HG03097 (cell line): ENCODE measurements around the gene NKIRAS2.

ENCODE experiments used
- ATAC-seq: cut with Tn5 transposase; IDR thresholded peaks from one replicate; pipeline ENCODE4 v1.9.1; 2021; ENCODE audit not compliant: unreplicated experiment, low FRiP score

NKIRAS2 gene

GRCh38 chr17:42025936-42026335 is 6.0 kb downstream of the NKIRAS2 start:
- ATAC-seq = no peak

DNA sequence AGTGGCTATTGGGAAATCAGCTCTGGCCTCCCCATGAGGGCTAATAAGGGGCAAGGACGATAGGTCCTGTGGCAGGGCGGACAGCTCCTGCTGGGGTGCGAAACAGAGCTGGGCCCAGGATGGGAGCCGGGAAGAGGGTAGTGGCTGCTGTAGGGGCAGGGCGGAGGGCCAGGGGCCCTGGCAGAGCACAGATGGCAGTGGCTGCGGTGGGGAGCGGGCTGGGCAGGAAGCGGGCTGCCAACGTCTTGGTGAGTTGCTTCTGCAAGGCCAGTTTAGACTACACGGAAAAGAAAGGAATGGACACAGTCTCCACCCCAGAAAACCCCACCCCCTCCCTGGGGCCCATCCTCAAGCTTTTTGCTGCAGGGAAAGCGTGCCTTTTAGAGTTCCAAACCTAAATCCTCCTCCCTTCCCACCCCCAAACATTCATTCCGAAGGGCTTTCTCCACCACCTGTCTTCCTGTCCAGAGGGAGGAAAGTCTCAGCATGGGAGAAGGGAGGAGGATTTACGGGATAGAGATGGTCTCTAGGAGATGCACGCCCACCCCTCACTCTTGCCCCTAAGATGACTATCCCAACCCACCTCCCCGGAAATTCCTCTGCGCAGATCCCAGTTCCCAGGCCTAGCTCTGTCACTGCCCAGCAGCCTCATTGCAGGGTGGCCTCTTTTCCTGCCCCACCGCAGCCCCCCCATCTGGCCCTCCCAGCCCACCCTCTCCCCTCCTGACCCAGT is 7.1 kb downstream of the NKIRAS2 start:
- ATAC-seq = no peak

GRCh38 chr17:42027590-42027889 is 7.7 kb downstream of the NKIRAS2 start:
- ATAC-seq = no peak

- no peak for ATAC-seq
Observed at GRCh38 chr17:42027961-42028790, 8.3 kb downstream of the NKIRAS2 start.

GRCh38 chr17:42028791-42029127 is 8.9 kb downstream of the NKIRAS2 start:
- ATAC-seq = no peak

DNA sequence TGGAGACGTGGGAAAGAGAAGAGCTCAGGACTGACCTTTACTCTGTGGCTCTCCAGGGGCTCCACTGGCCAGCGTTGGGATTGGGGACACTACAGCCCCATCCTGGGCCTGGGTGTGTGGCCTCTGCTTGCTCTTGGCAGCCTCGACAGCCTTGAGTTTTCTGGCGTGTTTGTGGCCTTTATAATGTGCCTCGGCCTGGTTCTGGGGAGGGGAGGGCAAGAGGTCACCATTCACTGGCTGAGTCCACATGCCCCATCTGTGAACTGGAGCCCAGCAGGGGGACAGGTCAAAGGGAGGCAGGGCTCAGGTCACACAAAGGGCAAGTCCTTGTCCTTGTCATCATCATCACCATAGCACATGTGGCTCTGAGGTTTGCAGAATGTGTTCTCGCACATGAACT is 11.7 kb downstream of the NKIRAS2 start:
- ATAC-seq = no peak

GRCh38 chr17:42034059-42034458 is 14.2 kb downstream of the NKIRAS2 start:
- no peak for ATAC-seq

DNA sequence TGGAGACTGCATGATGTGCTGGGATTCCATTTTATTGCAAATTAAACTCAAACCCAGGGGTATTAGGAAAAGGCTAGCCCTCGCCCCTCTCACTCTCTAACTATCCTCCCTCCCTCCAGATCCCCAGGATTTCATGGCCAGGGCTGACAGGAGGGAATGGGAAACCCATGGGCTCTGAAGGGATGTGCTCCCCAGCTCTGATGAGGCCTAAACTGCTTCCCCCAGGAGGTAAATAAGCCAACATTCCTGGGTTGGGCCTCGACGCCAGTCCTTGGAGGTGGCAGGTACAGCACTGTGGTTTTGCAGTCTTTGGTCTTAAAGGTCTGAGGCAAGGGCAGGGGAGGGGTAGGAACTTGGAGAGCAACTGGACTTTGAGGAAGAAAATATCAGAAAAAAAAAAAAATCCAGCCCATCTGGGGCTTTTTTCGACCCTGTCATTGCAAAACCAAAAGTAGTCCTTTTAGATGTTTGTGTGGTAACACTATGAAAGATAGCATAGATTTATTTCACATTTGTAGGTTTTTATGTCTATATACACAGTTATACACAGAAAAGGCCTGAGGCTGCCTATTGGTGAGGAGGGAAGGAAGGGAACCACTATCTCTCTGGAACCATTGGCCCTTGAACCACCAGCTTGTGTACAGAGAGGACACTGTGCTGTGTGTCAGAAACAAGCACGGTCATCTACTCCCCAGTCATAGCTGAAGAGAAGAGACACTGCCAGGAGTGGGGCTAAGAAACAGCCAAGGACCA is 18.5 kb downstream of the NKIRAS2 start:
- ATAC-seq = no peak

DNA sequence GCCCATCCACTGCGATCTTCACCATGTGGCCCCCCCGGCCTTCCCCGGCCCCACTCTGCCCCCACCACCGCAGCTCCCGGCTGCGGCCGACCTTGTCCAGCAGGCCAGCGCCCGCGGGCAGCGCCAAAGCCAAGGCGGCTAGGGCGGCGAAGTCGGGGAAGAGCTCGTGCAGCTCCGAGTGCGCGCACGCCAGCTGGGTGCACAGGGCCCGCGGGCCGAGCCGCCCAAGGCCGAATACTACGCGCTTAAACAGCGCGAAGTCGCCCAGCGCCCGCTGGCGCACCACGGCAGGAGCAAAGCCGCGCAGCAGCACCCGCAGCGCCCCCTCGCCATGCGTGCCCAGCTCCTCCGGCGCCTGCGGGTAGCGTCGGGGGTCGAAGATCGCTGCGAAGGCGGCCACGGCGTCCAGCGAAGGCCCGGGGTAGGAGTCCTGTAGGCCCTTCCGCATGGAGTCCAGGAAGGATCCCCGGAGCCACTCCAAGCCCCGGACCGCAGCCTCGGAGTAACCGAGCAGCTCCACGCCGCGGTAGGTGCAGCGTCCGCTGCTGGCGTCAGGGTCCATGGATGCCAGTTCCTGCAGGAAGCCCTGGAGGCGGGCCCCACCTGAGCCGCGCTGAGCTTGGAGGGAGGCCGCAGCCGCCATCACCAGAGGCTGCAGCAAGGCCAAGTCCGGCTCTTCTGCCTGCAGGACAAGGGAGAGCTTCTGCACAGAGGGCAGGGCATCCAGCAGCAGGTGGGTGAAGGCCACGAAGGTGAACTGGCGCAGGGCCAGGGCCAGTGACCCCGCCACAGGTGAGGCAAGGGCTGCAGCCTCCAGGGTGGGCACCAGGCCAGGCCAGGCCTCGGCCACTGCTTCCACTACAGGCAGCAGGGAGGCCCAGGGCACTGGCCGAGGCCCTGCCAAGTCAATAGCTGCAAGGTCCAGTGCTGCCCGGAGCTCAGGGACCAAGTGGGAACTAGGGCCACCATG is 20.2 kb downstream of the NKIRAS2 start:
- no peak for ATAC-seq

- ATAC-seq = no peak
Observed at GRCh38 chr17:42040818-42041217, 20.9 kb downstream of the NKIRAS2 start.

GRCh38 chr17:42041619-42042018 is 21.7 kb downstream of the NKIRAS2 start:
- no peak for ATAC-seq

GRCh38 chr17:42042598-42043319 is 22.9 kb downstream of the NKIRAS2 start:
- no peak for ATAC-seq

DNA sequence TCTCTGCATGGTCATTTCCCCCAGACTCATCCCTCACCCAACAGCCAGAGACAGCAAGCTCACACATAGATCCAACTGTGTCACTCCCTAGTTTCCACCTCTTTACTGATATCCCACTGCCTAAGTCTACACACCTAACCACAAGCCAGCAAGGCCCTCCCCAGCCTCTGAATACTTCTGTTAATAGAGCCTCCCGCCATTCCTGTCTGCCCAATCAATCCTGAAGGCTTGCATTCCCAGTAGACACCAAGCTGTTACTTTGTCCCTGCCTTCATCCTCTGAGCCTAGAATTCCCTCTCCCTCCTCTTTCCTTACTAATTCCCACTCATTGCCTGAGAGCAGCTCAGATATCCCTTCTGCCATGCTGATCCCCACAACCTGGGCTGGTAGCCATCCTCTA is 25.8 kb downstream of the NKIRAS2 start:
- no peak for ATAC-seq

DNA sequence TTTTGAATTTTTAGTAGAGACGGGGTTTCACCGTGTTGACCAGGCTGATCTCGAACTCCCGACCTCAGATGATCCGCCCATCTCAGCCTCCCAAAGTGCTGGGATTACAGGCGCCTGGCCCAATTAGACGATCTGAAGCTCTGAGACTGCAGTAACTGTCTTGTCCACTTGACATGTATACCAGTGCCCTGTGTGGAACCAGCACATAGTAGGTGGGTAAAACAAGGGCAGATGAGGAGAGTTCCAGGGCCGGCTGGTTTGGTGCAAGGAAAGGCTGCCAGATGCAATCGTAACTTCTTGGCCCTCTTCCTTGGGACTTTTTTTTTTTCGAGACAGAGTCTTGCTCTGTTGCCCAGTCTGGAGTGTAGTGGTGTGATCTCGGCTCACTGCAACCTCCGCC is 27.5 kb downstream of the NKIRAS2 start:
- ATAC-seq = no peak

- ATAC-seq = no peak
Observed at GRCh38 chr17:42049834-42050392, 30.0 kb downstream of the NKIRAS2 start.

GRCh38 chr17:42050393-42051012 is 30.6 kb downstream of the NKIRAS2 start, which contains the start of gene C17orf113:
C17orf113 (minus strand) TSS chr17:42050601; CDS start chr17:42043376, 7,225 bp downstream.
- no peak for ATAC-seq

- no peak for ATAC-seq
Observed at GRCh38 chr17:42051013-42051400, 31.1 kb downstream of the NKIRAS2 start.

DNA sequence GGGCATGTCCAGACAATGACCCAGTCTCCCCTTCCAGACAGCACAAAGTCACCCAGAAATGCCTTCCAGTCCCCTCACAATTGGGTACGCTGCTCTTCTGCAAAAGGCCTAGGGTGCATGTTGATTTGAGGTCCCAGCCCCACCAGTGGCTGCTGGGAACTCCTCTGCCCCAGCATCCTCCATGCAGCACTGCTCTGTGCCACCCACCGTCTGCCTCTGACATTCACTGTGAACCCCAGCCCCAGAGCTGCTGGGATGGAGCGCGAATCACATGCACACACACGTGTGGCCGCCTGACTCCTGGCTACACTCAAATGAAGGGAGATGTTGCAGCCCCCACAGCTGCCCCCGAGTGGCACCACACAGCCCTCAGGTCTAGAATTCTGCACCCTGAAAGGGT is 31.8 kb downstream of the NKIRAS2 start:
- ATAC-seq = no peak

- ATAC-seq = no peak
Observed at GRCh38 chr17:42052346-42052877, 32.5 kb downstream of the NKIRAS2 start.
